ENCODE results near the gene CCDC174. TPM values are rescaled to one million over a fixed set of nuclear protein-coding genes. Genes with fewer than 3 reads are reported as not detected.
A peak's percentile ranks its signal among the peaks of the same experiment; 100 is the strongest.
"Not testable (repeated sequence)": the region's sequence is repeated elsewhere in the genome, so short reads cannot be mapped to it uniquely, and the experiment has no call there.

CCDC174 gene
- 10.7 TPM for polyA plus RNA-seq (2012; ENCODE audit: low read depth, missing spikeins)

DNA sequence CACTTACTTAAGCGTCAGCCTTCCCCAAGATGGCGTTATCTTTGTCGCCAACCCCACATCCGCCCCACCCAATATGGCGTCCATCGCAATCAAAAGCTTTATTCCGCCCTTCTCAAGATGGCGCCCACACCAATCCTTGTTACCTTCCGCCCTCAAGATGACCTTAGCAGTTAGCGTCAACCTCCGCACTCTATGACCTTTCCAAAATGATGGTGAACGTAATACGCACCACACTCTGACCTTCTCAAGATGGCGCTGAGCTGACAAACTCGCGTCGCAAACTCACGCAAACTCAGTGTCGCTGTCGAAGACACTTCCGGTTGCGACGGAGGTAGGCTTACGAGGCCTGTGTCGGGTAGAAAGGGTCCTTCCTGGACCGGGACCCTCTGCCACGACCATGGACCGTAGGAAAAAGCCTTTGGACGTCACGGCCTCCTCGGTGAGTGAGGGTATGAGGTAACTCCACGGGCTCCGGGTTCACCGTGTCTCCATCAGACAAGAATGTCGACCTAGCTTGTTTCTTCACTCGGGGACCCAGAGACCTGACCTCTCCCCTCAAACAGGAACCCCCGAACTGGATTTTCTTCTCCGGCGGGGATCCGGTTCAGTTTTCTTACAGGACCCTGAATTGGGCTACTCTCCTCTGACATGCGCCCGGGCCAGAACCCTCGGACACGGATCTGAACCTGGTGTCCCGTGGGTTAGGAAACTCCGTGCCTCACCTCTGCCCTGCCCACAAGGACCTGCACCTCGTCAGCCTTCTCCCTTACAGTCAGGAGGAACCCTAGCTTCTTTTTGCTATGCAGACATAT, at the start of gene CCDC174:
Gene CCDC174 (plus strand): TSS at position 323 of the 812 bp plus-strand sequence. CDS start 75 bp downstream, at position 398.
- TF ChIP-seq POU2F2 (IDR thresholded peaks at IDR 0.05; ENCODE audit: low read depth, low read length), result no peak; the same call in 1 of the 2 replicates
- peak; percentile 98 for TF ChIP-seq POLR2AphosphoS5 (IDR thresholded peaks at IDR 0.05; ENCODE audit: low read depth, low read length)
- TF ChIP-seq SPI1 (IDR thresholded peaks at IDR 0.05; ENCODE audit: low read depth, low read length), result peak; percentile 30; the same call in 1 of the 2 replicates
- no peak for TF ChIP-seq PAX5 (IDR thresholded peaks at IDR 0.05; ENCODE audit: insufficient read depth, low read length, severe bottlenecking)
- TF ChIP-seq POLR2A (IDR thresholded peaks at IDR 0.05; ENCODE audit: low read depth, low read length), result peak; percentile 99
- peak; percentile 93 for TF ChIP-seq TAF1 (IDR thresholded peaks at IDR 0.05; ENCODE audit: low read depth, low read length)
- FAIRE-seq, result peak; percentile 99
- DNase-seq (ENCODE audit: insufficient read length, low spot score), result peak; percentile 71

DNA sequence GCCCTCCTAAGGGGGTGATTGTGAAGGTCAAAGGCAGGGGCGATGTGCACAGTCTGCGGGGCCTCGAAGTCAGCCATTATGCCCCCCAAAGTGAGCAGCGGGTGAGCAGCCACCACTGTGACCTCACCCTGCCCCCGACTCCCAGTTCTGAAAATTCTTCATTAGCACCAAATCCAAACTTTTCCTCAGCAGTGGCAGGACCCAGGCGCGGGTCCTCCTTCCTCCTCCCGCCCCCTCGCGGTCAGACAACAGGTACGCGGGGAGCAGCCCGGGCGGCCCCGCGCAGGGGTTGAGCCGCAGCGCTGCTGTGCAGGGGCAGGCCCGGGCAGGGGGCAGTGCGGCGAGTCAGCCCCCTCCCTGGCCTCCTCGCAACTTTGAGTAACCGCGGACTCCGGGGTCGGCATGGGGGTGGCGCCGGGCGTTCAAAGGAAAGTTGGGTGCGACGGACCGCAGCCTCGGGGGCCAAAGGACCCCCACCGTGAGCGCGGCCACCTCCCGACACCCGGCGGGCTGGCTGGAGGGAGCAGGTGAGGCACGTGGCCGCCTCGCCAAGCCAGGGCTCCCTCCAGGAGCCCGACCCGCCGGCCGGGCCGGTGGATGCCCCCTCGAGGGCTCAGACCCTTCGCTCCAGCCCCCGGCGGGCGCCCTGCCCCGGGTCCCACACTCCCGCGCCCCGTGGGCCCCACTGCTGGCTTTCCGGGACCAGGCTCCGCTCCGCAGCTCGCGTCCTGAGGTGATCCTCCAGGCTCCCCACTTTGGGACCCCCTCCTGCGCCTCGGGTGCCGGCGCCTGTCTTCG, 49.4 kb upstream of the CCDC174 start:
- FAIRE-seq (no peak), DNase-seq (ENCODE audit: insufficient read length, low spot score) (peak; percentile 25)
- no peak for TF ChIP-seq POU2F2 (IDR thresholded peaks at IDR 0.05; ENCODE audit: low read depth, low read length)
- TF ChIP-seq PAX5 (IDR thresholded peaks at IDR 0.05; ENCODE audit: insufficient read depth, low read length, severe bottlenecking), result no peak
- TF ChIP-seq SPI1 (IDR thresholded peaks at IDR 0.05; ENCODE audit: low read depth, low read length), result no peak
- no peak for TF ChIP-seq POLR2A (IDR thresholded peaks at IDR 0.05; ENCODE audit: low read depth, low read length)
- no peak for TF ChIP-seq POLR2AphosphoS5 (IDR thresholded peaks at IDR 0.05; ENCODE audit: low read depth, low read length)
- TF ChIP-seq TAF1 (IDR thresholded peaks at IDR 0.05; ENCODE audit: low read depth, low read length), result no peak

DNA sequence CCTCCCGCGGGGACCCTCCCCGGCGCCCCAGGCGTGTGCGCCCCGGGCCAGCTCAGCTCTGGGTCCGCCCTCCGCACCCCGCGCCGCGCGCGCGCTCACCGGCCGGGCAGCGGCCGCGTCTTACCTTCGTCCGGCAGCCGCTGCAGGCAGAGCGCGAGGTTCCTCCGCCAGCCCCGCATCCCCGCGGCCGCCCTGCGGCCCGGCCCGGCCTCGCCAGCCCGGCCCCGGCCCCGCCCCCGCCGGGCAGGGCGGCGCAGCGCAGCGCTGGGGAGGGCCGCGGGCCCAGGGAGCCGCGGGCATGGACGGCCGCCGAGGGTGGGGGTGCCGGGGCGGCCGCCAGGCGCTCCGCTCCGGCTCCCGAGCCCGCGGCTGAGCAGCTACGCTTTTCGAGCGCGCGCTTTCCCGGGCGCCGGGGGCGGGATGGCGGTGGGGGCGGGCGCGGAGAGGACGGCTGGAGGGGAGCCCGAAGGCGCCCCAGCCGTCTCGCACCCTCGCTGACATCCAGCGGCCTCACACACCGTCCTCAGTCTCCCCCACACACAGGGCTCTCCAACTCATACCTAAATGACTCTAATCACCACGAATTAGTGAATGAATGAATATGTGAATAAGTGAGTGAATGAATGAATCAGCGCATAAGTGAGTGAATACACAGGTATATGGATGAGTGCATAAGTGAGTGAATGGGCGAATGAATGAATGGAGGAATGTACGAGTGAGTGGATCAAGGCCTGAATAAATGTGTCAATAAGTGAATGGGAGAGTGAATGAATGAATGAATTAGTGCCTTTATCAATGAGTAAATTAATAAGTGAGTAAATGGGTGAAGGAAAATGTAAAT, 48.5 kb upstream of the CCDC174 start:
- DNase-seq (ENCODE audit: insufficient read length, low spot score) (no peak), FAIRE-seq (no peak)

DNA sequence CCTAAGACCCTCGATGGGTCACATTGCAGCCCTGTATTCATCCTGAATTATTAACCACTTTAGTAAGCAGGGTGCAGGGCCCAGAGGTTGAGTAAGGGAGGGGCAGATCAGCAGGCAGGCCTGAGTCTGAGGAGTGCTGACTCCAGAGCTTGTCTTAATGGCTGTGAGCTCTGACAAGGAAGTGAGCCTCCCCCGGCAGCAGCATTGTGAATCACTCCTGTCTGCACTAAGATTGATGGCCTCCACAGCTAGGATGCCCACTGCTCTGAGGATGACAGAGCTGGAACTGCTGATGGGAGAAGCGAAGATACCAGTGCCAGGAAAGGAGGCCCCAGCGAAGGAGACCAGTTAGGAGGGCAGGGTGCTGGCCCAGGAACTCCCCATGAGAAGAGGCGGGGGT, 46.5 kb upstream of the CCDC174 start:
- no peak for FAIRE-seq
- TF ChIP-seq POU2F2 (IDR thresholded peaks at IDR 0.05; ENCODE audit: low read depth, low read length), result no peak
- no peak for DNase-seq (ENCODE audit: insufficient read length, low spot score)

More for the DNA sequence above, 48.5 kb upstream of the CCDC174 start:
- TF ChIP-seq POLR2A (IDR thresholded peaks at IDR 0.05; ENCODE audit: low read depth, low read length), result no peak
- no peak for TF ChIP-seq SPI1 (IDR thresholded peaks at IDR 0.05; ENCODE audit: low read depth, low read length)
- TF ChIP-seq TAF1 (IDR thresholded peaks at IDR 0.05; ENCODE audit: low read depth, low read length), result no peak
- TF ChIP-seq POU2F2 (IDR thresholded peaks at IDR 0.05; ENCODE audit: low read depth, low read length), result no peak
- no peak for TF ChIP-seq PAX5 (IDR thresholded peaks at IDR 0.05; ENCODE audit: insufficient read depth, low read length, severe bottlenecking)
- TF ChIP-seq POLR2AphosphoS5 (IDR thresholded peaks at IDR 0.05; ENCODE audit: low read depth, low read length), result no peak

DNA sequence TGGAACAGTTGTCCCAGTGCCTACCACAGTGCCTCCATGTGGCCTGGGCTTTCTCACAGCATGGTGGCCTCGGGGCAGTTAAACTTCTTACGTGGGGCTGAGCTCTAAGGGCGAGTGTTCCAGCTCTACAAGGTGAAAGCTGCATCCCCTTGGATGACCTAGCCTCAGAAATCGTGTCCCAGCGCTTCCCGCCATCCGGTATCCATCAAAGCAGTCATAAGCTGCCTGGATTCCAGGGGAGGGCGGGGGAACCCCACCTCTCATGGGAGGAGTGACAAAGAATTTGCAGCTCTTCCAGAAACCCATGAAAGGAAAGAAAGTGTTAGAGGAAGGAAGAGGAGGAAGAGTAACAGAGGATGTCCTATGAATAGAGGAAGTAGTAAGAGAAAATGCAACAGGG, 45.8 kb upstream of the CCDC174 start:
- no peak for DNase-seq (ENCODE audit: insufficient read length, low spot score)
- FAIRE-seq, result no peak
- TF ChIP-seq PAX5 (IDR thresholded peaks at IDR 0.05; ENCODE audit: insufficient read depth, low read length, severe bottlenecking) (no peak), POLR2AphosphoS5 (IDR thresholded peaks at IDR 0.05; ENCODE audit: low read depth, low read length) (no peak), POU2F2 (IDR thresholded peaks at IDR 0.05; ENCODE audit: low read depth, low read length) (no peak), POLR2A (IDR thresholded peaks at IDR 0.05; ENCODE audit: low read depth, low read length) (no peak), SPI1 (IDR thresholded peaks at IDR 0.05; ENCODE audit: low read depth, low read length) (no peak), TAF1 (IDR thresholded peaks at IDR 0.05; ENCODE audit: low read depth, low read length) (no peak)

DNA sequence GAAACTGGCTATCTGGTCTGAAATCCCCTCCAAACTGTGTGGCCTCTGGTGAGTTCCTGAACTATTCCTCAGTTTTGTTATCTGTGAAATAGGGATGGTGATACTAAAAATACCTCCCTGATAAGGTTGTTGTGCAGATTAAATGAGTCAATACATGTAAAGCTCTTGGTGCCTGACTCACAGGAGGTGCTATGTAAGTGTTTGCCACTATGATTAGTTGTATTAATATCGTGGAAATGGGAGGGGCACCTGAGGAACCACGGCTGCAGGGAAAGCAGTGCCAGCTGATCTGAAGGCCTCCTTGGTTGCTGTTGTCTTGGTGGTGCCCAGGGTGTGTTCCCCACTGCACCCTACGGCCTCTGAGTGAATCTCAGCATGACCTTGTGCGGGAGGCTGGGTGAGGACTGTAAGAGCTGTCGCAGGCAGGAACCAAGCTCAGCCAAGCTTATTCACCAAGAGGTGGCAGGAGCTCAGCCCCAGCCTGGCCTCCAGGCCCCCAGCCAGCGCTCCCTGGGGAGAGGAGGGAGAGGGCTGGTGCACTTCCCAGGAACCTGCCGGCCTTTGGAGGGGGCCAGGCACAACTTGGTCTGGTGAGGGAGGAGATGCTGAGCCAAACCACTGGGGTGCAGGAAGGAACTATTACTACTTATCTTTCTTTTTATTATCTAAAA, 44.8 kb upstream of the CCDC174 start:
- TF ChIP-seq POU2F2 (IDR thresholded peaks at IDR 0.05; ENCODE audit: low read depth, low read length), result no peak
- DNase-seq (ENCODE audit: insufficient read length, low spot score), result no peak
- FAIRE-seq, result no peak

DNA sequence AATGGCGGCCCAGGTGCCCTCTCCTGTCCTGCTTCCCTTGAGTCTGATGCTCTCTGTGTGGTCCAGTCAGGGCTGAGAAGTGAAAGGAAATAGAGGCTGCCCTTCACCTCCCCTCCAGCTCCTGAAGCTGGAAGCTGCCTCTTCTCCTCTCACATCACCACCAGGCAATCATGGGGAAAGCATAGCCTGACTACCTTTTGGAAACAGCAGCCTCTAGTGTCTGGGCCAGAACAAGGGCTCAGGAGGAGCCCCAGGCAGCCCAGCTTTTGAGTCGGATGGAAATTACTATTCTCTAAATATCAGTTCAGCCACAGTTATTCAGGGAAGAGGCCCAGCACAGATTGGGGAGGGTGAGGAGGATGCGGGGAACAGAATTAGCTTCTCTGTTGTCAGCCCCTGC, 43.3 kb upstream of the CCDC174 start:
- TF ChIP-seq TAF1 (IDR thresholded peaks at IDR 0.05; ENCODE audit: low read depth, low read length), result no peak
- no peak for TF ChIP-seq POU2F2 (IDR thresholded peaks at IDR 0.05; ENCODE audit: low read depth, low read length)
- no peak for TF ChIP-seq POLR2AphosphoS5 (IDR thresholded peaks at IDR 0.05; ENCODE audit: low read depth, low read length)
- no peak for TF ChIP-seq POLR2A (IDR thresholded peaks at IDR 0.05; ENCODE audit: low read depth, low read length)
- no peak for TF ChIP-seq PAX5 (IDR thresholded peaks at IDR 0.05; ENCODE audit: insufficient read depth, low read length, severe bottlenecking)
- no peak for TF ChIP-seq SPI1 (IDR thresholded peaks at IDR 0.05; ENCODE audit: low read depth, low read length)
- DNase-seq (ENCODE audit: insufficient read length, low spot score) (no peak), FAIRE-seq (no peak)

DNA sequence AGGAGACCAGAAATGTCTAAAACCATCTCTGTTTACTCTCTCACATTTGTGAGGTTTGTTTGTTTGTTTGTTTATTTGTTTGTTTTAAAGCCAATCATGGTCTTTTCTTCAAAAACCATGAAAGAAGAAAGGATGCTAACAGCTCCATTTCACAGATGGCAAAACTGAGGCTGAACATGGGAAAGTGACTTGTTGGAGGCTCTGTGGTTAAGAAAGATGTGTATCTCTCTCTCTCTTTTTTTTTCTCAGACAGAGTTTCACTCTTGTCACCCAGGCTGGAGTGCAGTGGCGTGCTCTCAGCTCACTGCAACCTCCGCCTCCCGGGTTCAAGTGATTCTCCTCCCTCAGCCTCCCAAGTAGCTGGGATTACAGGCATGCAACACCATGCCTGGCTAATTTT, 42.5 kb upstream of the CCDC174 start:
- not testable (repeated sequence) for FAIRE-seq; DNase-seq (ENCODE audit: insufficient read length, low spot score)

DNA sequence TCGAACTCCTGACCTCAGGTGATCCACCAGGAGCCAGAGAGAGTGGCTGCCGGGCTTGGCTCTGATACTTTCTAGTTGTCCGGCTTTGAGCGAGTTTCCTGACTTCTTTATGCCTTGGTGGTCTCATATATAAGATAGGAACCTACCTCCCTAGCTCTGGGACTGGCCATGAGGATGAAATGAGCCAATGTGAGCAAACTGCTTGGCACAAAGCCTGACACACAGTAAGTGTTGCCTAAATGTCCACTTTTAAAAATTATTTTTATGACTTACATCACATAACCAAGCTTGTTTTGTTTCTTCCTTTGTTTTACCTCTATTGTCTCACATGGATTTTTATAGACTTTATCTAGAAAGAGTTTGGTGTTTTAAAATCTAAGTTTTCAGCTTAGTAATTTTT, 42.1 kb upstream of the CCDC174 start:
- FAIRE-seq (no peak), DNase-seq (ENCODE audit: insufficient read length, low spot score) (no peak)
- TF ChIP-seq SPI1 (IDR thresholded peaks at IDR 0.05; ENCODE audit: low read depth, low read length) (no peak), POLR2AphosphoS5 (IDR thresholded peaks at IDR 0.05; ENCODE audit: low read depth, low read length) (no peak), TAF1 (IDR thresholded peaks at IDR 0.05; ENCODE audit: low read depth, low read length) (no peak)

Data from GM12891 (cell line).